KG1 (cell line): ENCODE data around the gene SLCO4A1.

Experiments used
- DNase-seq: peaks from one replicate; lab custom pipeline; 2025; lab: John Stamatoyannopoulos, UW

SLCO4A1 gene

DNA sequence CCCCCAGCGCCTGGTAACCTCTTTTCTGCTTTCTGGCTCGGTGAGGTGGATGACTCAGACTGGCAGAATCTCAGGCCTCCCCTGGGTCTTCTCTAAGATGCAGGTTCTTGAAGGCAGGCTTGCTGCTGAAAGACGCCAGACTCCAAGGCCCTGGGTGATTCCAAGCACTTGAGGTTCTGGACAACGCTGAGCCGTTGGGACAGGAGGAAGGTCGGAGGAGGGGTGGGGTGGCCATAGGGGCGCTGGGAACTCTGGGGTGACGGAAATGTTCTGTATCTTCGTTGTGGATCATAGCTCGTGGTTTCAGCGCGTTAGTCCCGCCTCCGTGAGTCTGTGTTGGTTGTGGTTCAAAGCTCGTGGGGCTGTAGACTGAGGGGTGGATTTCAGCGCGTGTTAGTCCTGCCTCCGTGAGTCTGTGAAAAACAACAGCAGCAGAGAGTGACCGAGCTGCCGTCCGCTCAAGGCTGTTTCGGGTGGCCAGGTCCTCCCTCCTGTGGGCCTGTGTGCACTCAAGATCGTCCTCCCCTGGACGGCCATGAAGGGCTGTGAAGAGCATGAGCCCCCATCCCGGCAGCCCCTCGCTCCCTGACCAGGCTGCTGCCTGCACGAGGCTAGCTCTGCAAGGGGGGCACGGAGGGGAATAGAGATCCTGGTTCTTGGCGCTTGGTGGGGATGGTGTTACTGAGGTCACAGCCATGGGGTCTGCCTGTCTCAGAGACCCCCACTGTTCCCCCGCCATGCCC lies 74.1 kb downstream of the SLCO4A1 start:
- no peak for DNase-seq

DNA sequence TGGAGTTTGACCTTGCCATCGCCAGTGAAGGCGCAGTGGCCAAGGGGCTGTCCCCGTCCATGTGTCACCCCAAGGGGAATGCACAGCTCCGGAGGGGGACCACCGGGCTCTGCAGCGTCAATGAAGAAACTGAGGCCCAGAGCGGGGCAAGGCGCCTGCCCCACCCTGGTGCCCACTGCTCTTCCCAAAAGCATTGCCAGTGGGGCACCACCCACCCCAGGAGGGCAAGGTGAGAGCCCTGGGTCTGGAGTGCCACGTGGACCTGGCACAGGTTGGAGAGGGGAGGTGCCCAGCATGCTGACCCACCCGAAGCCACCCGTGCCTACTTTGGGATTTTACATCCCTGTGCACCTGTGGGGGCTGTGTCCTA lies 74.6 kb downstream of the SLCO4A1 start:
- no peak for DNase-seq

DNA sequence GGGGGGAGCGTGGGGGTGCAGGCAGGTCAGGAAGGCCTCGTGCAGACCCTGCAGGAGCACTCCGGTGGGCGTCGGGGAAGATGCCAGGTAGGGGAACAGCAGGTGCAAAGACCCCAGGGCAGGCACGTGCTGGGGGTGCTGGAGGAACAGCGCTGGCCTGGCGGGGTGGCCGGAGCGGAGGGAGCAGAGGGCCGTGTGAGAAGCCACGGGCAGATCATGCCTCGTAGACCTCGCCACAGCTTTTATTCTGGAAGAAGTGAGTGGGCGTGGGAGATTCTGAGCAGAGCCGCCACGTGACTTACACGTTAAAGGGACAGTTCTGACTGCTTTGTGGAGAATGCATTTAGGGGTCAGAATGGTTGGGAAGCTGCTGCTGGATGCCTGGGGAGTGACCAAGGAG lies 75.6 kb downstream of the SLCO4A1 start:
- no peak for DNase-seq

DNA sequence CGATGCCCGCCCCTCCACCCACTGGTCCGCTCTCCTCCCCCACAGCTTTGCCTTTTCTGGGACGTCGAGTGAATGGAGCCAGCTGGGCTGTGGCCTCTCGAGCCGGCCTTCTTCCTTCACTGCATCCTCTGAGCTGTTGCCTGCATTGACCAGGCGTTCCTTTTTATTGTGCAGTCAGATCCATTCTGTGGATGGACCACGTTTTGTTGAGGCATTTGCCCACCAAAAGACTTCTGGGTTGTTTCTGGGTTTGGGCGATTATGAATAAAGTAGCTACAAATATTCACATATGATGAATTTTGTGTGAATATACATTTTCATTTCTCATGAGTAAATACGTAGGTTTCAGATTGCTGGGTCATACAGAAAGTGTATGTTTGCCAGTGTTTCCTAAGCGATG lies 76.2 kb downstream of the SLCO4A1 start:
- DNase-seq = no peak

DNA sequence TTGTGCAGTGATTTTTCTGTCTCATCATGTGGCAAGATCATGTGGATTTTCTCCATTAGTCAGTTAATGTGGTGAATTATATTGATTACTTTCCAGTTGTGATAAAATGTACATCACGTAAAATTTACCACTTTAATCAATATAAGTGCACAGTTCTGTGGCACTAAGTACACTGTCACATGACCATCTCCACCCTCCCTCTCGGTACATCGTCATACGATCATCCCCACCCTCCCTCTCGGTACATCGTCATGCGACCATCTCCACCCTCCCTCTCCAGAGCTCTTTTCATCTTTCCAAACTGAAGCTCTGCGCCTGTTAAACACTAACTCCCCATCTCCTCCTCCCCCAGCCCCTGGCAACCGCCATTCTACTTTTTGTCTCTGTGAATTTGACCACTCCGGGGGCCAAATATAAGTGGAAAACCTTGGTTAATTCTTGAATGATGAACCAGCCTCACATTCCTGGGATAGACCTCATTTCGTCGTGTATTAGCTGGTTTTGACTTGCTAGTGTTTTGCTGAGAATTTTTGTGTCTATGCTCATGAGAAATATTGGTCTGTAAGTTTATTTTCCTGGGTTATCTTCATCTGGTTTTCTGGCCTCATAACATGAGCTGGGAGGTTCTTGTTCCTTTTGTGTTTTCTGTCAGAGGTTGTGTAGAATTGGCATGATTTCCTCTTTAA lies 77.1 kb downstream of the SLCO4A1 start:
- DNase-seq = no peak
